Neutrophil (primary cell): ENCODE results near the gene CTSH.
A peak's percentile ranks its signal among the peaks of the same experiment; 100 is the strongest.
"Not testable (repeated sequence)": the region's sequence is repeated elsewhere in the genome, so short reads cannot be mapped to it uniquely, and the experiment has no call there.

Experiments used
- H3K27ac ChIP-seq: fragments of 200-600 bp; sonication (generic); 2 replicates; pipeline ENCODE4 v1.5.1; 2016; ENCODE audit warnings: mild to moderate bottlenecking, moderate library complexity
- H3K27me3 ChIP-seq: fragments of 200-600 bp; sonication (generic); 2 replicates; pipeline ENCODE4 v1.6.0; 2016; ENCODE audit warnings: mild to moderate bottlenecking
- H3K36me3 ChIP-seq: fragments of 200-600 bp; sonication (generic); 2 replicates; pipeline ENCODE4 v1.5.1; 2017
- H3K4me1 ChIP-seq, 2 experiments: fragments of 200-600 bp in 1 of 2; sonication (generic) in 1 of 2; 1 replicate in 1 of 2; 2 replicates in 1 of 2; pipeline versions ENCODE4 v1.5.1 to v1.6.1; 2013 to 2016; ENCODE audit warnings: low read depth in 1 of 2, low read length in 1 of 2, mild to moderate bottlenecking in 1 of 2, moderate library complexity in 1 of 2; ENCODE audit not compliant: control insufficient read depth in 1 of 2, insufficient read depth in 1 of 2
- H3K4me3 ChIP-seq, 2 experiments: fragments of 200-600 bp in 1 of 2; sonication (generic) in 1 of 2; 1 replicate in 1 of 2; 2 replicates in 1 of 2; pipeline ENCODE4 v1.5.1; 2013 to 2016; ENCODE audit warnings: low read depth in 1 of 2, low read length in 1 of 2, mild to moderate bottlenecking in 1 of 2, moderate library complexity in 1 of 2
- H3K9me3 ChIP-seq: fragments of 200-600 bp; sonication (generic); 2 replicates; pipeline ENCODE4 v1.5.1; 2016
- CTCF ChIP-seq: fragments of 200-600 bp; sonication (generic); IDR thresholded peaks from 2 replicates; pipeline ENCODE4 v1.5.1; 2016; ENCODE audit warnings: antibody characterized with exemption

CTSH gene

GRCh38 chr15:78930577-78931388 is 14.1 kb downstream of the CTSH start:
- no peak overlapping the region for H3K4me3 ChIP-seq
- no peak overlapping the region for H3K27ac ChIP-seq
- H3K36me3 ChIP-seq, result peaks cover 89% of the 10 kb centered on the region
- H3K9me3 ChIP-seq, result no peaks in the 10 kb centered on the region
- no peak for TF ChIP-seq CTCF
- peaks cover 13 to 15% of the 10 kb centered on the region in 2 experiments for H3K4me1 ChIP-seq
- H3K27me3 ChIP-seq, result no peaks in the 10 kb centered on the region

- no peak for TF ChIP-seq CTCF
- Histone ChIP-seq H3K4me1 (peaks cover 2 to 4% of the 10 kb centered on the region in 2 experiments), H3K27me3 (no peaks in the 10 kb centered on the region), H3K4me3 (no peak overlapping the region), H3K9me3 (no peaks in the 10 kb centered on the region), H3K36me3 (peaks cover 98% of the 10 kb centered on the region), H3K27ac (no peak overlapping the region)
These were observed 15.1 kb downstream of the CTSH start for GRCh38 chr15:78929536-78930264.

GRCh38 chr15:78928616-78929093 is 16.2 kb downstream of the CTSH start:
- Histone ChIP-seq H3K36me3 (peaks cover 97% of the 10 kb centered on the region), H3K27me3 (no peaks in the 10 kb centered on the region), H3K4me1 (no peaks in the 10 kb centered on the region), H3K27ac (no peak overlapping the region), H3K4me3 (no peak overlapping the region), H3K9me3 (no peaks in the 10 kb centered on the region)
- no peak for TF ChIP-seq CTCF

- H3K36me3 ChIP-seq, result peaks cover 97% of the 10 kb centered on the region
- not testable (repeated sequence) for H3K27me3 ChIP-seq, H3K9me3 ChIP-seq, H3K4me1 ChIP-seq, H3K27ac ChIP-seq, H3K4me3 ChIP-seq
These were observed 16.7 kb downstream of the CTSH start for GRCh38 chr15:78928176-78928575.

- Histone ChIP-seq H3K4me1 (no peaks in the 10 kb centered on the region), H3K27ac (peak overlapping the region; percentile 1), H3K4me3 (no peak overlapping the region), H3K27me3 (no peaks in the 10 kb centered on the region), H3K36me3 (peaks cover 97% of the 10 kb centered on the region), H3K9me3 (no peaks in the 10 kb centered on the region)
- TF ChIP-seq CTCF, result no peak
These were observed 17.6 kb downstream of the CTSH start for GRCh38 chr15:78927077-78927790.
